Ammon's horn (tissue), 1 donor: ENCODE results near the gene CRPPA.
A peak's percentile ranks its signal among the peaks of the same experiment; 100 is the strongest.
"Not testable (repeated sequence)": the region's sequence is repeated elsewhere in the genome, so short reads cannot be mapped to it uniquely, and the experiment has no call there.

Source experiments
- DNase-seq: peaks from one replicate; pipeline ENCODE4 v3.0.0-alpha.2; 2016; ENCODE audit warnings: low spot score

The CRPPA gene

GRCh38 chr7:16421333-16422102 is at the start of gene CRPPA:
CRPPA (minus strand) TSS chr7:16421538; CDS start chr7:16421322, 216 bp downstream.
- peak; percentile 44 for DNase-seq

GRCh38 chr7:16465469-16466361 is 44.4 kb upstream of the CRPPA start, which contains the start of gene SOSTDC1:
SOSTDC1 (minus strand) TSS chr7:16465738; CDS start chr7:16465668, 70 bp downstream.
- DNase-seq, result no peak

- no peak for DNase-seq
Observed at GRCh38 chr7:16463949-16464715, 42.8 kb upstream of the CRPPA start.

GRCh38 chr7:16463520-16463919 is 42.2 kb upstream of the CRPPA start:
- DNase-seq, result no peak

- no peak for DNase-seq
Observed at GRCh38 chr7:16462431-16462889, 41.1 kb upstream of the CRPPA start.

DNA sequence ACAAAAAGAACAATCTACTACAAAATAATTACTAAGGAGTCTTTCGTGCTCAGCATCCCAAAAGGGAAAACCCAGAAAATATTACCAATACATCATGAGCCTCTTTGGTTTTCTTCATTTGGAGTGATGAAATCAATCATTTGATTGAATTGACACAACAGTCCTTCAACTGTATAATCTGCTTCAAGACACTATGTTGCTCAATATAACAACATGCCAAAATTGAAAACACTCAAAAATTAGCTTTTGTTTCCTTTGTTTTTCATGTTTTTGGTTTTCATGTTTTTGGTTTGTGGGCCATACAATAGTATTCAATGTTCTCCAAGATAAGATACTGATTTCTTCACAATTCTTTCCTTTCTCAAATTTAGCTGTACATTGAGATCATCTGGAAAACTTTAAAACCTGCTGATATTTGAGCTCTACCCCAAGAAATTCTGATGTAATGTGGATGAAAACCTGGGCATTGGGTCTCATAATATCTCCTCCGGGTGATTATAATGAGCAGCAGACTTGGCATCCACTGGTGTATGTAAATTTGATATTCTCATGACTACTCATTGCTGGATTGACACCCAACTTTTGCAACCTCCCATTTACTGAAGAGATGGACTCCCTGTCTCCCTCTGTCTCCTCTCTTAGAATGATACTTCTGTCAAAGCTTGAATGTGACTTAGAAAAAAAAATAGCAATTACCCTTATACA is 39.6 kb upstream of the CRPPA start:
- no peak for DNase-seq

DNA sequence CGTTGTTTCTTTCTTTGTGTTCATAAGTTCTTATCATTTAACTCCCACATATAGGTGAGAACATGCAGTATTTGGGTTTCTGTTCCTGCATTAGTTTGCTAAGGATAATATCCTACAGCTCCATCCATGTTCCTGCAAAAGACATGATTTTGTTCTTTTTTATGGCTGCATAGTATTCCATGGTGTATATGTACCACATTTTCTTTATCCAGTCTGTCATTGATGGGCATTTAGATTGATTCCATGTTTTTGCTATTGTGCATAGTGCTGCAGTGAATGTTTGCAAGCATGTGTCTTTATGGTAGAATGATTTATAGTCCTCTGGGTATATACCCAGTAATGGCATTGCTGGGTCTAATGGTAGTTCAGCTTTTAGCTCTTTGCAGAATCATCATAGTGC is 35.0 kb upstream of the CRPPA start:
- DNase-seq, result not testable (repeated sequence)

DNA sequence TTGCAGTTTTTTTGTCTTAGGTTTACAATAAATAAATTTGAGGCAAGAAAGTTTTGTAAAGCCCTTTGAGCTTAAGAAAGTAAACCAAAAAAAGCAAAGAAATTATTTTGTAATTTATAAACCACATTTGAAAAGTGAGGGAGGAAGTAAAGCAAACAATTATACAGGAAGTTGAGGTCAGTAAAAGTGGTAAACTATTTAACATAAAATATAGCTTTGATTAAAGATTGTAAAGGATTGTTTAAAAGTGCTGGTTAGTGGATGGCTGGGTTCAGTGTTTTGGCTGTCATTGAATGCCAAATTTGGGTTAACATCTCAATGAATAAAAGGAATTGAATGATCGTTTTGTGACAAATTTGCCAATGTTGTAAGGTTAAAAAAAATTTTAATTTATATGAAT is 34.3 kb upstream of the CRPPA start:
- no peak for DNase-seq

- no peak for DNase-seq
Observed at GRCh38 chr7:16450366-16450765, 29.0 kb upstream of the CRPPA start.

DNA sequence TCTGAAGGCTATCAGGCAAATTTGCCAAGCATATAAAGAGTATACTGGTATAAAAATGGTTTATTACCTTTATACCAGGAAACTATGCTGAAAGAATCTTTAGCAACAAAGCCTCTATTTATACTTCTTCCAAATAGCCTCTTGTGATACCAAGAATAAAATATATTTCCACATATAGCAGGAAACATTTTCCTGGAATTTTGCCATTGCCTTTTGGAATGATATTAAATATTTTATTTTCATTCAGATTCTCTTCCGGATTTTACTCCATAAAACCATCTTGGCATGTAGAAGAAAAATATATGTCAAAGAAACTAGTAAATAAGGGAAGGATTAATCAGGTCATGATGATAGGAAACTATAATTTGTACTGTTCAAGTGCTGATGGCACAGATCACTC is 26.5 kb upstream of the CRPPA start:
- DNase-seq, result no peak

- DNase-seq, result no peak
Observed at GRCh38 chr7:16446508-16446907, 25.2 kb upstream of the CRPPA start.

- not testable (repeated sequence) for DNase-seq
Observed at GRCh38 chr7:16443871-16444270, 22.5 kb upstream of the CRPPA start.

GRCh38 chr7:16438988-16439387 is 17.6 kb upstream of the CRPPA start:
- no peak for DNase-seq

DNA sequence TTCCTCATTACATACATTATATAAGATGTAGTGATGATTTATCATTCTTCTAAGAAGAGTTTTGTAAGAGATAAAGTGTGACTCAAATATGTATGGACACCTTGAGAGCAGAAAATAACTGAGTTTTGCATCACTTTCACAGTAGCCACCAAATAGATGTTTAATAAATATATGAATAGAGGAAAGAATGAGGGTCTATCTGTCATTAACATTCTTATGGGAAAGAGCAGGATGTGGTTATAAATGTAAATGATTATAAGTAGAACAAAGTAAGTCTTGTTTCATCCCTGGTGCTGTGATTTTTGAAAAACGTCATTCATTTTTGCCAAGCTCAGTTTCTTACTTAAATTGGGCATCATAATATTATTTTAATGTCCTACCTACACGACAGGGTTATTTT is 15.0 kb upstream of the CRPPA start:
- no peak for DNase-seq

DNA sequence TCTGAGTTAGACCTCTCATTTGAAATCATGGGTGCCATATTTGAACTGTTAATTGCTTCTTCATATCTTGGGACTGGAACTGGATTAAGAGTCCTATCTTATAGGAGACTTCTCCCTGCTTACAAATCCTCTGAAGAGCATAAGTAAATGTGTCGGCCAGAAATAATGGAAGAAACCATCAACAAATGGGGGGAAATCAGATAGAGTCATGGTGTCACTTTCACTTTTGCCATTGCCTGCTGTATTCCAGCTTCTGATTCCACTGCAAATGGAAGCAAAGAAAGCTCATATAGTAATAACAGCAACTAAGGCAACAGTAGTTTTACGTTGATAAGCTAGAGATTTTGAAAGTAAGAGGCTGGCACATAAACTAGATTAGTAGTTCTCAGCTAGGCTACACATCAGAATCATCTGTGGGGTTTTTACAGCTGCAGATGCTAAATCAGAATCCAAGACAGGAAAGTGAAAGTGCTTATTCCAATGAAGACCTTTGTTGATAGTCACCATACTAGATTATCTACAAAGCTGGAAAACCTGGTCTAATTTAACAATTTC is 12.3 kb upstream of the CRPPA start:
- DNase-seq, result no peak

DNA sequence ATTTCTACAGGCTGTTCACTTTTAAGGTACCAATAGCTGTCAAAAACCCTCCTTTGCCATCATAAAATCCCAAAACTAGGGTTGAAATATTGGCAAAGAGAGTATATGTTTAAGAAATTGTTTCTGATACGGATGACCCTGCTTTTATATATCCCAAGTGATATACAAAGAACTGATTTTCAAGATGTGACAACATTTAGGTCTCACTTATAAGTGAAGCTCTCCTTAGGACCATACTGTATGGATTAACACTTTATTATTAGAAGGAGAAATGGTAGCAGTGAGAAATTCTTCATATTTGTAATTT is 11.0 kb upstream of the CRPPA start:
- no peak for DNase-seq

- peak; percentile 69 for DNase-seq
Observed at GRCh38 chr7:16431646-16432424, 10.5 kb upstream of the CRPPA start.

DNA sequence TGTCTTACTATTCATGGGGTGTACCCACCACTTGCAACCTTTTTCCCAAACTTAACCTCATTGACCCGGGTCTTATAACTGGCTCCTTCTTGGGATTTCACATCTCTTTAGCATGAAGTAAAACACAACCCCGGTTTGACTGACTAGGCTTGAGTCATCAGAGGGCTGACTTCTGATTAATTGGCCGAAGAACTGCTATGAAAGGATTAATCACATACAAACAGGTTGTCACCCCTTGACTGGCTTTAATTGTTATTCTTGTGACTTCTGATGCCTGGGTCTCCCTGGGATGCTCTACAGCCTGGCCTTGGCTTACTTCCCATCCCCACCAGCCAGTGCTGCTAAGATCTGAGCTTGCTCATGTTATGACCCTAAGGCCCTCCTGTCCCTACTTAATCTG is 8.8 kb upstream of the CRPPA start:
- DNase-seq, result no peak

- DNase-seq, result no peak
Observed at GRCh38 chr7:16428672-16429071, 7.3 kb upstream of the CRPPA start.

DNA sequence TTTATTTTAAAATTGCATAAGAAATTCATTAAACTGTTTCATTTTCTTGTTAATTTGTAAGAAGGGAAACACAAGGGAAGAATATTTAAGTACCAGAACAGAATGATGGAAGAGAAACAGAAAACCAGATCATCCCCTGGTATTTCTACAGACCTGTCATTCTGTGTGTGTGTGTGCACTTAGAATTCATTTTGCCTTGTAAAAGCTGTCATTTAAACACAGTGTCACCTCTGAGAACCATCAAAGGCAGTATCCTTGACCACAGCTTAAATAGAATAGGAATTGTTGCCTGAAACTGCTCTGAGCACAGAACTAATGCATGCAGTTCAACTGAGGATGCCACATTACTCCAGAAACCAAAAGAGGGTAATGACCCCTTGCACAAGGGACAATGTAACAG is 6.8 kb upstream of the CRPPA start:
- DNase-seq, result no peak

DNA sequence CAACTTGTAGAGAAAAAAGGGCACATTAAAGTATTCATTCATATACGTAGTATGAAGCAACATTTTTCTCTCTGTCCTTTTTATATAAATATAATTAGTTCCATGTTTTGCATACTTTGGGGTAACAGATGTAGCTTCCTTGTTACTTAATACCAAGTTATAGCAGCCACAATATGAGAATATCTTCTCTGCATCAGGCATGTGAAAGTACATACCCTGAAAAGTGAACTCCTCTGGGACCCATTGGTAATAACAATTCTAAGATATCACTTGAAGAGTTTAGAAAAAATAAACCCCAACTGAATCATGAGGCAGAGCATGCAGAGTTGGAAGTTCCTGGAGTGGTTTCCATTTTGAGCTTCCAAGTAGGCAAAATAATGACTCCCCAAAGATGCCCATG is 2.4 kb upstream of the CRPPA start:
- DNase-seq, result no peak
